SK-N-SH (cell line): ENCODE measurements around the gene C2orf74. TPM values are rescaled to one million over a fixed set of nuclear protein-coding genes. Genes with fewer than 3 reads are reported as not detected.
"Not testable (repeated sequence)": the region's sequence is repeated elsewhere in the genome, so short reads cannot be mapped to it uniquely, and the experiment has no call there.

Source experiments
- CTCF ChIA-PET: fragments of 300-600, 350-600 bp; formaldehyde crosslinking; extraction: SDS; loops from one replicate; lab custom pipeline; 2021; lab: Yijun Ruan, JAX
- POLR2A ChIA-PET: fragments of 350-600 bp; sonication (Branson Sonifier 250); formaldehyde crosslinking; extraction: SDS; loops from one replicate; lab custom pipeline; 2020; ENCODE audit warnings: antibody characterized with exemption, inconsistent platforms; lab: Yijun Ruan, JAX
- DNase-seq: peaks from one replicate; pipeline ENCODE4 v3.0.0; 2012
- H2AFZ ChIP-seq: fragments of 200-600 bp; sonication (generic); 2 replicates; pipeline ENCODE4 v1.8.1; 2016; ENCODE audit warnings: antibody characterized with exemption, mild to moderate bottlenecking, low read depth
- H3F3A ChIP-seq: fragments of 200-600 bp; sonication (generic); replicated peaks from 2 replicates; pipeline ENCODE3; 2016; ENCODE audit warnings: antibody characterized with exemption, mild to moderate bottlenecking; ENCODE audit not compliant: insufficient read depth
- H3K27ac ChIP-seq, 2 experiments: fragments of 200-500 bp in 1 of 2; fragments of 200-600 bp in 1 of 2; sonication (Bioruptor generic) in 1 of 2; sonication (generic), shearing (Covaris generic) in 1 of 2; 2 replicates each; pipeline versions ENCODE4 v1.5.1 to v1.6.1; 2014 to 2016; ENCODE audit warnings: low read depth in 2 of 2, inconsistent platforms in 1 of 2, low read length in 1 of 2, mild to moderate bottlenecking in 1 of 2, mixed read lengths in 1 of 2
- H3K27me3 ChIP-seq: fragments of 200-600 bp; sonication (generic), shearing (Covaris generic); 2 replicates; pipeline ENCODE4 v1.6.1; 2016; ENCODE audit warnings: mixed run types; ENCODE audit not compliant: insufficient read depth
- H3K36me3 ChIP-seq, 2 experiments: fragments of 200-500 bp in 1 of 2; fragments of 200-600 bp in 1 of 2; sonication (Bioruptor generic) in 1 of 2; sonication (generic) in 1 of 2; replicated peaks in 1 of 2; 2 replicates each; pipeline versions ENCODE3 to v1.5.1; 2014 to 2016; ENCODE audit warnings: low read length in 1 of 2, mild to moderate bottlenecking in 1 of 2; ENCODE audit not compliant: insufficient read depth in 2 of 2, control insufficient read depth in 1 of 2
- H3K4me1 ChIP-seq, 2 experiments: fragments of 200-500 bp in 1 of 2; fragments of 200-600 bp in 1 of 2; sonication (Bioruptor generic) in 1 of 2; sonication (generic), shearing (Covaris generic) in 1 of 2; 2 replicates each; pipeline versions ENCODE4 v1.5.1 to v1.6.1; 2014 to 2016; ENCODE audit warnings: low read depth in 1 of 2, low read length in 1 of 2, mixed run types in 1 of 2; ENCODE audit not compliant: insufficient read depth in 2 of 2, control insufficient read depth in 1 of 2
- H3K4me2 ChIP-seq: fragments of 200-600 bp; sonication (generic), shearing (Covaris generic); 2 replicates; pipeline ENCODE4 v1.6.1; 2017; ENCODE audit warnings: mixed run types
- H3K4me3 ChIP-seq, 2 experiments: fragments of 200-500 bp in 1 of 2; fragments of 200-600 bp in 1 of 2; sonication (Bioruptor generic) in 1 of 2; sonication (generic), shearing (Covaris generic) in 1 of 2; 2 replicates each; pipeline versions ENCODE4 v1.5.1 to v1.8.1; 2014 to 2016; ENCODE audit warnings: low read depth in 2 of 2, inconsistent platforms in 1 of 2, low read length in 1 of 2, mild to moderate bottlenecking in 1 of 2, mixed read lengths in 1 of 2, moderate library complexity in 1 of 2
- H3K79me2 ChIP-seq: fragments of 200-600 bp; sonication (generic); 2 replicates; pipeline ENCODE4 v1.8.1; 2017; ENCODE audit warnings: mild to moderate bottlenecking; ENCODE audit not compliant: insufficient read depth
- H3K9ac ChIP-seq: fragments of 200-600 bp; sonication (generic); 2 replicates; pipeline ENCODE4 v1.6.1; 2017; ENCODE audit warnings: mixed run types
- H3K9me2 ChIP-seq: fragments of 200-600 bp; sonication (generic); 2 replicates; pipeline ENCODE4 v1.6.1; 2017; ENCODE audit warnings: mixed run types
- H3K9me3 ChIP-seq: fragments of 200-600 bp; sonication (generic); 2 replicates; pipeline ENCODE4 v1.6.1; 2017; ENCODE audit warnings: mixed run types, mild to moderate bottlenecking, moderate library complexity
- H4K20me1 ChIP-seq: fragments of 200-600 bp; sonication (generic); 2 replicates; pipeline ENCODE4 v1.6.1; 2017; ENCODE audit warnings: mild to moderate bottlenecking, mixed run types; ENCODE audit not compliant: insufficient read depth
- CTCF ChIP-seq: fragments of 200-600 bp; sonication (generic); IDR thresholded peaks from 2 replicates; pipeline ENCODE4 v1.6.1; 2017; ENCODE audit warnings: antibody characterized with exemption, mild to moderate bottlenecking, moderate library complexity
- ELF1 ChIP-seq: IDR thresholded peaks from 2 replicates; pipeline ENCODE4 v1.4.0; 2012
- EP300 ChIP-seq, 2 experiments: IDR thresholded peaks; 2 replicates each; pipeline versions ENCODE4 v1.4.0 to v1.6.1; 2012; ENCODE audit warnings: borderline replicate concordance in 1 of 2, low read depth in 1 of 2, low read length in 1 of 2
- EZH2phosphoT487 ChIP-seq: fragments of 200-600 bp; sonication (generic); IDR thresholded peaks from 2 replicates; pipeline ENCODE4 v1.6.1; 2017; ENCODE audit warnings: low read depth, mixed run types, mild to moderate bottlenecking, antibody characterized with exemption, moderate library complexity, borderline replicate concordance
- FOSL2 ChIP-seq: IDR thresholded peaks from 2 replicates; pipeline ENCODE4 v1.4.0; 2012; ENCODE audit warnings: low read depth, mild to moderate bottlenecking, moderate library complexity, borderline replicate concordance
- FOXJ3 ChIP-seq: sonication (generic); formaldehyde crosslinking; IDR thresholded peaks from 2 replicates; pipeline ENCODE4 v1.5.1; 2020; ENCODE audit warnings: mild to moderate bottlenecking, missing genetic modification reagents
- FOXM1 ChIP-seq: IDR thresholded peaks from 2 replicates; pipeline ENCODE4 v1.4.0; 2012; ENCODE audit warnings: low read depth, mild to moderate bottlenecking
- GABPA ChIP-seq: IDR thresholded peaks from 2 replicates; pipeline ENCODE4 v1.4.0; 2012; ENCODE audit warnings: low read depth, mild to moderate bottlenecking
- MAX ChIP-seq: IDR thresholded peaks from 2 replicates; pipeline ENCODE4 v1.4.0; 2012; ENCODE audit warnings: low read depth
- MEF2A ChIP-seq: IDR thresholded peaks from 2 replicates; pipeline ENCODE4 v1.4.0; 2012; ENCODE audit warnings: low read depth, borderline replicate concordance
- RAD21 ChIP-seq: IDR thresholded peaks from 2 replicates; pipeline ENCODE4 v1.6.1; 2012; ENCODE audit warnings: mild to moderate bottlenecking, low read length
- REST ChIP-seq: IDR thresholded peaks from 2 replicates; pipeline ENCODE4 v1.6.1; 2012; ENCODE audit warnings: mild to moderate bottlenecking, low read depth, low read length, moderate library complexity
- RXRA ChIP-seq: IDR thresholded peaks from 2 replicates; pipeline ENCODE4 v1.4.0; 2012; ENCODE audit warnings: low read depth, mild to moderate bottlenecking, borderline replicate concordance
- SIN3A ChIP-seq: IDR thresholded peaks from 2 replicates; pipeline ENCODE4 v1.6.1; 2012; ENCODE audit warnings: low read depth, mild to moderate bottlenecking, low read length, moderate library complexity, borderline replicate concordance
- SMC3 ChIP-seq: IDR thresholded peaks from 2 replicates; pipeline ENCODE4 v1.6.1; 2012; ENCODE audit warnings: low read depth, low read length, improper control_type of control experiment
- TAF1 ChIP-seq: IDR thresholded peaks from 2 replicates; pipeline ENCODE4 v1.6.1; 2012; ENCODE audit warnings: low read depth, mild to moderate bottlenecking, low read length, moderate library complexity, borderline replicate concordance
- TCF12 ChIP-seq: IDR thresholded peaks from 2 replicates; pipeline ENCODE4 v1.4.0; 2012
- WGBS: methylation state at CpG from one replicate; pipeline ENCODE4 v1.1.6; 2017; ENCODE audit warnings: low lambda C conversion rate; 5-methylcytosine and 5-hydroxymethylcytosine counted together
- polyA plus RNA-seq, 3 experiments: library from polyadenylated mRNA; depleted of rRNA; stranded (reverse); fragments of >200 nt; gene quantifications; 2 replicates each; pipeline ENCODE4 v1.2.3, GENCODE V29; 2012
- TF ChIP-seq, protein P1 (sequence below): IDR thresholded peaks from 2 replicates; pipeline ENCODE4 v1.4.0; 2012; ENCODE audit warnings: low read depth, borderline replicate concordance
- TF ChIP-seq, protein P2 (sequence below): IDR thresholded peaks from 2 replicates; pipeline ENCODE4; 2012
- TF ChIP-seq, protein P3 (sequence below): IDR thresholded peaks from 2 replicates; pipeline ENCODE4 v1.4.0; 2012; ENCODE audit warnings: low read depth, borderline replicate concordance

The C2orf74 gene
- polyA plus RNA-seq, 1 of the 3 experiments (the other 2 are of a cell fraction), result 24.1 TPM

- Histone ChIP-seq H4K20me1 (no peaks in the 10 kb centered on the region), H3K79me2 (no peaks in the 10 kb centered on the region), H3F3A (peaks cover 14% of the 10 kb centered on the region), H3K4me3 (no peak overlapping the region), H3K9ac (no peak overlapping the region), H2AFZ (no peak overlapping the region), H3K27ac (no peak overlapping the region), H3K4me2 (no peak overlapping the region), H3K9me3 (no peaks in the 10 kb centered on the region), H3K27me3 (no peaks in the 10 kb centered on the region), H3K4me1 (peaks cover 0 to 8% of the 10 kb centered on the region in 2 experiments; a peak in 1 of 4 replicates), H3K9me2 (no peaks in the 10 kb centered on the region), H3K36me3 (peaks cover 0 to 27% of the 10 kb centered on the region in 2 experiments)
- ChIA-PET CTCF (interaction anchor here (4.1 kb wide), 1 partner anchor 9 kb away, joined by 15 read pairs; no protein-coding TSS in a partner anchor), POLR2A (interaction anchor here (0.5 kb wide), 1 partner anchor 9 kb away, joined by 4 read pairs; no protein-coding TSS in a partner anchor)
- 89% methylated on average over 3 of the region's 3 CpGs for WGBS
- TF ChIP-seq TAF1 (no peak), REST (no peak), SMC3 (no peak), GABPA (no peak), SIN3A (no peak), FOXJ3 (CRISPR knock-in tag) (no peak), CTCF (no peak), TCF12 (no peak), EP300 (IDR thresholded peaks at IDR 0.05; ENCODE audit: borderline replicate concordance in 1 of 2, low read depth in 1 of 2, low read length in 1 of 2) (no peak), RAD21 (no peak), ELF1 (no peak), RXRA (no peak), MEF2A (no peak), MAX (no peak), FOXM1 (no peak), EZH2phosphoT487 (no peak), FOSL2 (no peak)
- TF ChIP-seq, protein P1, sequence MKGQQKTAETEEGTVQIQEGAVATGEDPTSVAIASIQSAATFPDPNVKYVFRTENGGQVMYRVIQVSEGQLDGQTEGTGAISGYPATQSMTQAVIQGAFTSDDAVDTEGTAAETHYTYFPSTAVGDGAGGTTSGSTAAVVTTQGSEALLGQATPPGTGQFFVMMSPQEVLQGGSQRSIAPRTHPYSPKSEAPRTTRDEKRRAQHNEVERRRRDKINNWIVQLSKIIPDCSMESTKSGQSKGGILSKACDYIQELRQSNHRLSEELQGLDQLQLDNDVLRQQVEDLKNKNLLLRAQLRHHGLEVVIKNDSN, result no peak
- TF ChIP-seq, protein P2, sequence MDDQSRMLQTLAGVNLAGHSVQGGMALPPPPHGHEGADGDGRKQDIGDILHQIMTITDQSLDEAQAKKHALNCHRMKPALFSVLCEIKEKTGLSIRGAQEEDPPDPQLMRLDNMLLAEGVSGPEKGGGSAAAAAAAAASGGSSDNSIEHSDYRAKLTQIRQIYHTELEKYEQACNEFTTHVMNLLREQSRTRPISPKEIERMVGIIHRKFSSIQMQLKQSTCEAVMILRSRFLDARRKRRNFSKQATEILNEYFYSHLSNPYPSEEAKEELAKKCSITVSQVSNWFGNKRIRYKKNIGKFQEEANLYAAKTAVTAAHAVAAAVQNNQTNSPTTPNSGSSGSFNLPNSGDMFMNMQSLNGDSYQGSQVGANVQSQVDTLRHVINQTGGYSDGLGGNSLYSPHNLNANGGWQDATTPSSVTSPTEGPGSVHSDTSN, result no peak
- TF ChIP-seq, protein P3, sequence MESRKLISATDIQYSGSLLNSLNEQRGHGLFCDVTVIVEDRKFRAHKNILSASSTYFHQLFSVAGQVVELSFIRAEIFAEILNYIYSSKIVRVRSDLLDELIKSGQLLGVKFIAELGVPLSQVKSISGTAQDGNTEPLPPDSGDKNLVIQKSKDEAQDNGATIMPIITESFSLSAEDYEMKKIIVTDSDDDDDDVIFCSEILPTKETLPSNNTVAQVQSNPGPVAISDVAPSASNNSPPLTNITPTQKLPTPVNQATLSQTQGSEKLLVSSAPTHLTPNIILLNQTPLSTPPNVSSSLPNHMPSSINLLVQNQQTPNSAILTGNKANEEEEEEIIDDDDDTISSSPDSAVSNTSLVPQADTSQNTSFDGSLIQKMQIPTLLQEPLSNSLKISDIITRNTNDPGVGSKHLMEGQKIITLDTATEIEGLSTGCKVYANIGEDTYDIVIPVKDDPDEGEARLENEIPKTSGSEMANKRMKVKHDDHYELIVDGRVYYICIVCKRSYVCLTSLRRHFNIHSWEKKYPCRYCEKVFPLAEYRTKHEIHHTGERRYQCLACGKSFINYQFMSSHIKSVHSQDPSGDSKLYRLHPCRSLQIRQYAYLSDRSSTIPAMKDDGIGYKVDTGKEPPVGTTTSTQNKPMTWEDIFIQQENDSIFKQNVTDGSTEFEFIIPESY, result no peak
- no peak for DNase-seq
These were observed 36.2 kb upstream of the C2orf74 start for GRCh38 chr2:61125798-61126197.

- H3K4me1 ChIP-seq, H3K9ac ChIP-seq, H2AFZ ChIP-seq, POLR2A ChIA-PET, H3K4me2 ChIP-seq, H3K4me3 ChIP-seq, H3K9me3 ChIP-seq, H3K27me3 ChIP-seq, H3K27ac ChIP-seq, H3K9me2 ChIP-seq, H3F3A ChIP-seq, H3K79me2 ChIP-seq, DNase-seq, CTCF ChIA-PET, H4K20me1 ChIP-seq: not testable (repeated sequence)
- H3K36me3 ChIP-seq, result peaks cover 0 to 11% of the 10 kb centered on the region in 2 experiments
- WGBS, result 88% methylated on average over 6 of the region's 6 CpGs
These were observed 33.9 kb upstream of the C2orf74 start for GRCh38 chr2:61128122-61128521.
